ENCODE results near the gene FOXC2. TPM values are rescaled to one million over a fixed set of nuclear protein-coding genes. Genes with fewer than 3 reads are reported as not detected.

FOXC2 gene
- total RNA-seq, 1 experiment from 2014 or later: 14.9 TPM

DNA sequence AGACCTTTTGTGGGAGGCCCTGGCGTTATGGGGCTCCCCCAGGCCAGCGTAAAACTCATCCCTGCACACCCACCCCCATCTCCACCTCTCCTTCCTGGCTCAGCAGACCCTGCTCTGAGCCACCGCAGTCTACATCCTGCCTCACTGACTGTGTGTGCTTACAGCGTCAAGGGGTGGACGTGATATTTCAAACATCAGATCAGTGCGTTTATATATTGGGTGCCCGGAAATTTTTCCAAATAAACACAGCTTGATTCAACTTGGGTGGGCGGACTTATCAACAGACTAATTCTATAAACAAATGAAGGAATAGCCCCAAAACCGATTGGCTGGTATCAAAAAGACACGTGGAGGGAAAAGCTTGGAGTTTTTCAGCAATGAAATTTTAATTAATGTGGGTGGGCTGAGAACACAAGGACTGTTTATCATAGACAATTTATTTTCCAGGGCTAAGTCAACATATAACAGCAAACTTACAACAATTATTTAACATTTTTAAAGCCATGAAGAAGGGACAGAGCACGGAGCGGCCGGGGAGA, 11.5 kb downstream of the FOXC2 start, which contains the start of gene FOXL1:
Gene FOXL1, plus strand, starts transcription at position 489 of the 539 bp plus-strand sequence. CDS start 175 bp downstream, outside the sequence.
- CTCF ChIA-PET: no interaction called here
- DNase-seq (ENCODE audit: low read depth, low spot score) (no peak), ATAC-seq (peak; percentile 40)
- intact Hi-C loops (cut with micrococcal nuclease; ENCODE audit: unreplicated experiment) (no loop called here), in situ Hi-C loops (cut with HindIII; ENCODE audit: low pct_unique_long_range_greater_than_20kb, low sequenced_read_pairs) (no loop called here)
- Histone ChIP-seq H3K27me3 (ENCODE audit: control insufficient read depth, insufficient read depth, low read length) (no peaks in the 10 kb centered on the region), H3K4me3 (ENCODE audit: low read depth in 2 of 2, low read length in 2 of 2) (peak within 1 kb of the TSS; percentile 56 to 73), H3K4me1 (ENCODE audit: control insufficient read depth, insufficient read depth, low read length) (peaks cover 47% of the 10 kb centered on the region), H3K36me3 (ENCODE audit: control insufficient read depth, insufficient read depth, low read length) (no peaks in the 10 kb centered on the region), H3K27ac (ENCODE audit: low read length) (peak within 1 kb of the TSS; percentile 97), H3K9me3 (ENCODE audit: control insufficient read depth, insufficient read depth, low read depth, low read length) (no peaks in the 10 kb centered on the region)
- no peak for TF ChIP-seq TCF7L2 (IDR thresholded peaks at IDR 0.05; ENCODE audit: low read depth, low read length)
- BruUV-seq (replicated peaks): no TSS peak
- POLR2A ChIA-PET: interaction anchor here (1.0 kb wide), 1 partner anchor 481 kb away, joined by 3 read pairs; no protein-coding TSS in a partner anchor

DNA sequence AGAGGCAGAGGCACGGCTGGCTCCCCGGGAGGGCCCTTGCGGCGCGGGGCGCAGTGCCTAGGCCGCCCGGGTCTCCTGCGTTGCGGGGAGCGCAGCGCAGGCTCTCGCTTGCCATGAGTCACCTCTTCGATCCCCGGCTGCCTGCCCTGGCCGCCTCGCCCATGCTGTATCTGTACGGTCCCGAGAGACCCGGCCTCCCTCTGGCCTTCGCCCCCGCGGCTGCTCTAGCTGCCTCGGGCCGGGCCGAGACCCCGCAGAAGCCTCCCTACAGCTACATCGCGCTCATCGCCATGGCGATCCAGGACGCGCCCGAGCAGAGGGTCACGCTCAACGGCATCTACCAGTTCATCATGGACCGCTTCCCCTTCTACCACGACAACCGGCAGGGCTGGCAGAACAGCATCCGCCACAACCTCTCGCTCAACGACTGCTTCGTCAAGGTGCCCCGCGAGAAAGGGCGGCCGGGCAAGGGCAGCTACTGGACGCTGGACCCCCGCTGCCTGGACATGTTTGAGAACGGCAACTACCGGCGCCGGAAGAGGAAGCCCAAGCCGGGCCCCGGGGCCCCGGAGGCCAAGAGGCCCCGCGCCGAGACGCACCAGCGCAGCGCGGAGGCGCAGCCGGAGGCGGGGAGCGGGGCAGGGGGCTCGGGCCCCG, 12.1 kb downstream of the FOXC2 start:
- in situ Hi-C loops (cut with HindIII; ENCODE audit: low pct_unique_long_range_greater_than_20kb, low sequenced_read_pairs) (no loop called here), intact Hi-C loops (cut with micrococcal nuclease; ENCODE audit: unreplicated experiment) (no loop called here)
- H3K27ac ChIP-seq (ENCODE audit: low read length): peak overlapping the region; percentile 97
- H3K9me3 ChIP-seq (ENCODE audit: control insufficient read depth, insufficient read depth, low read depth, low read length): no peaks in the 10 kb centered on the region
- ATAC-seq (peak; percentile 32), DNase-seq (ENCODE audit: low read depth, low spot score) (no peak)
- no TSS peak for BruUV-seq (replicated peaks)
- TF ChIP-seq, protein P1, sequence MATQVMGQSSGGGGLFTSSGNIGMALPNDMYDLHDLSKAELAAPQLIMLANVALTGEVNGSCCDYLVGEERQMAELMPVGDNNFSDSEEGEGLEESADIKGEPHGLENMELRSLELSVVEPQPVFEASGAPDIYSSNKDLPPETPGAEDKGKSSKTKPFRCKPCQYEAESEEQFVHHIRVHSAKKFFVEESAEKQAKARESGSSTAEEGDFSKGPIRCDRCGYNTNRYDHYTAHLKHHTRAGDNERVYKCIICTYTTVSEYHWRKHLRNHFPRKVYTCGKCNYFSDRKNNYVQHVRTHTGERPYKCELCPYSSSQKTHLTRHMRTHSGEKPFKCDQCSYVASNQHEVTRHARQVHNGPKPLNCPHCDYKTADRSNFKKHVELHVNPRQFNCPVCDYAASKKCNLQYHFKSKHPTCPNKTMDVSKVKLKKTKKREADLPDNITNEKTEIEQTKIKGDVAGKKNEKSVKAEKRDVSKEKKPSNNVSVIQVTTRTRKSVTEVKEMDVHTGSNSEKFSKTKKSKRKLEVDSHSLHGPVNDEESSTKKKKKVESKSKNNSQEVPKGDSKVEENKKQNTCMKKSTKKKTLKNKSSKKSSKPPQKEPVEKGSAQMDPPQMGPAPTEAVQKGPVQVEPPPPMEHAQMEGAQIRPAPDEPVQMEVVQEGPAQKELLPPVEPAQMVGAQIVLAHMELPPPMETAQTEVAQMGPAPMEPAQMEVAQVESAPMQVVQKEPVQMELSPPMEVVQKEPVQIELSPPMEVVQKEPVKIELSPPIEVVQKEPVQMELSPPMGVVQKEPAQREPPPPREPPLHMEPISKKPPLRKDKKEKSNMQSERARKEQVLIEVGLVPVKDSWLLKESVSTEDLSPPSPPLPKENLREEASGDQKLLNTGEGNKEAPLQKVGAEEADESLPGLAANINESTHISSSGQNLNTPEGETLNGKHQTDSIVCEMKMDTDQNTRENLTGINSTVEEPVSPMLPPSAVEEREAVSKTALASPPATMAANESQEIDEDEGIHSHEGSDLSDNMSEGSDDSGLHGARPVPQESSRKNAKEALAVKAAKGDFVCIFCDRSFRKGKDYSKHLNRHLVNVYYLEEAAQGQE (IDR thresholded peaks at IDR 0.05; ENCODE audit: insufficient read depth in 1 of 2, low read depth in 2 of 2, low read length in 1 of 2): no peak
- TF ChIP-seq POLR2AphosphoS5 (IDR thresholded peaks at IDR 0.05; ENCODE audit: low read depth, low read length): no peak
- TF ChIP-seq, protein P2, sequence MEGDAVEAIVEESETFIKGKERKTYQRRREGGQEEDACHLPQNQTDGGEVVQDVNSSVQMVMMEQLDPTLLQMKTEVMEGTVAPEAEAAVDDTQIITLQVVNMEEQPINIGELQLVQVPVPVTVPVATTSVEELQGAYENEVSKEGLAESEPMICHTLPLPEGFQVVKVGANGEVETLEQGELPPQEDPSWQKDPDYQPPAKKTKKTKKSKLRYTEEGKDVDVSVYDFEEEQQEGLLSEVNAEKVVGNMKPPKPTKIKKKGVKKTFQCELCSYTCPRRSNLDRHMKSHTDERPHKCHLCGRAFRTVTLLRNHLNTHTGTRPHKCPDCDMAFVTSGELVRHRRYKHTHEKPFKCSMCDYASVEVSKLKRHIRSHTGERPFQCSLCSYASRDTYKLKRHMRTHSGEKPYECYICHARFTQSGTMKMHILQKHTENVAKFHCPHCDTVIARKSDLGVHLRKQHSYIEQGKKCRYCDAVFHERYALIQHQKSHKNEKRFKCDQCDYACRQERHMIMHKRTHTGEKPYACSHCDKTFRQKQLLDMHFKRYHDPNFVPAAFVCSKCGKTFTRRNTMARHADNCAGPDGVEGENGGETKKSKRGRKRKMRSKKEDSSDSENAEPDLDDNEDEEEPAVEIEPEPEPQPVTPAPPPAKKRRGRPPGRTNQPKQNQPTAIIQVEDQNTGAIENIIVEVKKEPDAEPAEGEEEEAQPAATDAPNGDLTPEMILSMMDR (IDR thresholded peaks at IDR 0.05): no peak
- TF ChIP-seq SIN3A (IDR thresholded peaks at IDR 0.05; ENCODE audit: borderline replicate concordance, insufficient read depth, low read depth, low read length): no peak
- no peak for TF ChIP-seq TCF7L2 (IDR thresholded peaks at IDR 0.05; ENCODE audit: low read depth, low read length)
- POLR2A ChIA-PET: interaction anchor here (1.0 kb wide), 1 partner anchor 481 kb away, joined by 3 read pairs; no protein-coding TSS in a partner anchor
- H3K4me1 ChIP-seq (ENCODE audit: control insufficient read depth, insufficient read depth, low read length): peaks cover 47% of the 10 kb centered on the region
- H3K36me3 ChIP-seq (ENCODE audit: control insufficient read depth, insufficient read depth, low read length): no peaks in the 10 kb centered on the region
- CTCF ChIA-PET: no interaction called here
- H3K4me3 ChIP-seq (ENCODE audit: low read depth in 2 of 2, low read length in 2 of 2): peak overlapping the region; percentile 56 to 73
- no peaks in the 10 kb centered on the region for H3K27me3 ChIP-seq (ENCODE audit: control insufficient read depth, insufficient read depth, low read length)

Measured in Panc1 (cell line).